ENCODE results near the gene SNAP23.

DNA sequence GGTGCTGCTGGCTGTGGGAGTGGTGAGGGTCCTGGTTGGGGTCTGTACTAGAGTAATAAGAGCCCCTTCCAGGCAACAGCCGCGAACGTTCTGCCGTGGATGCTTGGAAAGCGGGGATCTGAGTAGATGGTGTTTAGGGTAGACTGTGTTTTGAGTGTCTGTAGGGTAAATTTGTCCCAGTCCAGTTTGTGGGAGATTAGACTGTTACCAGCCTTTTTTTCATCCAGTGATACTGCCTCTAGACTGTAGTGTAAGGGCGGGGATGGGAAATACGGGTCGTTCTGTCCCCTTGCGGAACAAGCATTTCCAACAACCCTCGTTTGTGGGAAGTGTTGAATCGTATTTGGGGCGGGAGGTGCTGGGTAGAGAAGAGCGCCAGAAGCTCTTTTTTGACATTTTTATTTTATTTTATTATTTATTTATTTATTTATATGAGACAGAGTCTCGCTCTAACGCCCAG lies 53.6 kb downstream of the SNAP23 start:
- TF ChIP-seq POLR2AphosphoS5 (IDR thresholded peaks at IDR 0.05; ENCODE audit: low read depth, low read length) (no peak), SIN3A (IDR thresholded peaks at IDR 0.05; ENCODE audit: borderline replicate concordance, insufficient read depth, low read length) (no peak), TAF1 (IDR thresholded peaks at IDR 0.05; ENCODE audit: borderline replicate concordance, insufficient read depth, low read length) (no peak)
